Right lobe of liver (tissue), 6 donors: ENCODE results near the gene KRTAP2-4. TPM values are rescaled to one million over a fixed set of nuclear protein-coding genes. Genes with fewer than 3 reads are reported as not detected.
"Not testable (repeated sequence)": the region's sequence is repeated elsewhere in the genome, so short reads cannot be mapped to it uniquely, and the experiment has no call there.

Source experiments
- ATAC-seq, 4 donors: fragments of 200-7000 bp; cut with Tn5 transposase; one replicate each; pipeline ENCODE4 v1.9.1; 2020; ENCODE audit warnings: mild to moderate bottlenecking in 4 of 4, moderate library complexity in 4 of 4
- DNase-seq, 3 donors: peaks; one replicate each; pipeline ENCODE4 v3.0.0-alpha.2; 2020
- H3K27ac ChIP-seq, 3 donors: fragments of 200-600 bp; one replicate each; pipeline ENCODE4 v1.8.0; 2022
- H3K27me3 ChIP-seq, 2 donors: fragments of 200-600 bp; one replicate each; pipeline ENCODE4 v1.8.0; 2022
- H3K36me3 ChIP-seq, 4 donors: fragments of 200-600 bp; sonication (generic) in 1 of 4; one replicate each; pipeline versions ENCODE4 v1.5.1 to v1.8.0; 2017 to 2022; ENCODE audit warnings: control low read depth in 1 of 4
- H3K4me1 ChIP-seq, 4 donors: fragments of 200-600 bp; sonication (generic) in 1 of 4; one replicate each; pipeline versions ENCODE4 v1.5.1 to v1.8.0; 2017 to 2022; ENCODE audit warnings: control low read depth in 1 of 4
- H3K4me3 ChIP-seq, 3 donors: fragments of 200-600 bp; one replicate each; pipeline ENCODE4 v1.8.0; 2022
- H3K9me3 ChIP-seq, 4 donors: fragments of 200-600 bp; sonication (generic) in 1 of 4; one replicate each; pipeline versions ENCODE4 v1.5.1 to v1.8.0; 2017 to 2022; ENCODE audit warnings: control low read depth in 1 of 4
- CTCF ChIP-seq, 4 donors: fragments of 200-600 bp in 3 of 4; fragments of 450-650 bp in 1 of 4; IDR thresholded peaks; one replicate each; pipeline versions ENCODE4 v1.5.1 to v1.8.0; 2016 to 2022; ENCODE audit warnings: antibody characterized with exemption in 4 of 4, mild to moderate bottlenecking in 2 of 4
- POLR2A ChIP-seq: fragments of 450-650 bp; IDR thresholded peaks from one replicate; pipeline ENCODE4 v1.6.1; 2017; ENCODE audit warnings: antibody characterized with exemption, mild to moderate bottlenecking
- WGBS: methylation state at CpG from one replicate; pipeline ENCODE4 v1.1.6; 2018; ENCODE audit warnings: low coverage, low lambda C conversion rate; ENCODE audit not compliant: insufficient coverage; ENCODE audit errors: missing lambda C conversion rate; 5-methylcytosine and 5-hydroxymethylcytosine counted together
- intact Hi-C, 2 donors: fragments of 100-400 bp; cut with DNase I; formaldehyde crosslinking; loops; one replicate each; pipeline versions ENCODE4 v1.11.2 to v1.14.1; 2022
- total RNA-seq, 6 experiments: library from RNA; depleted of rRNA in 2 of 6; stranded (reverse); fragments of >200 nt in 2 of 6; fragmentation: NEBNext Ultra II Directional in 3 of 6; extraction: Animal tissue kit (Norgen Biotek cat#: 25700) in 3 of 6; gene quantifications; one replicate each; pipeline versions ENCODE4 v1.1.0 to v1.2.4, GENCODE V29; 2016 to 2023
- donor health status: DM: no; HTN: yes; CAD: no.
- donor health status: DM: no; HTN: no; CAD: no.
- donor health status: DM: no; HTN: no; CAD: no.
- donor health status: DM: no; HTN: yes; CAD: no.
- donor health status: DM: no; HTN: yes; CAD: no.

Gene KRTAP2-4
- total RNA-seq, 6 experiments from 2014 or later = not detected

GRCh38 chr17:41064301-41064700 is 1.4 kb downstream of the KRTAP2-4 start:
- DNase-seq (no peak), ATAC-seq (no peak)
- no peaks in the 10 kb centered on the region for H3K9me3 ChIP-seq
- TF ChIP-seq POLR2A = no peak
- no peak for TF ChIP-seq CTCF (IDR thresholded peaks at IDR 0.05)
- no peaks in the 10 kb centered on the region for H3K4me1 ChIP-seq
- H3K36me3 ChIP-seq = no peaks in the 10 kb centered on the region
- H3K27ac ChIP-seq = no peak overlapping the region
- H3K27me3 ChIP-seq = peaks cover 0 to 5% of the 10 kb centered on the region in 2 donors
- intact Hi-C loops = no loop called here
- 59% methylated on average over 1 of the region's 1 CpG for WGBS
- H3K4me3 ChIP-seq = no peak overlapping the region

GRCh38 chr17:41063449-41063848 is 2.2 kb downstream of the KRTAP2-4 start:
- ATAC-seq (no peak), DNase-seq (no peak)
- Histone ChIP-seq H3K27me3 (peaks cover 0 to 5% of the 10 kb centered on the region in 2 donors), H3K9me3 (no peaks in the 10 kb centered on the region), H3K27ac (no peak overlapping the region), H3K4me1 (no peaks in the 10 kb centered on the region), H3K4me3 (no peak overlapping the region), H3K36me3 (no peaks in the 10 kb centered on the region)
- 54% methylated on average over 4 of the region's 4 CpGs for WGBS
- intact Hi-C loops = no loop called here
- TF ChIP-seq CTCF (IDR thresholded peaks at IDR 0.05) = no peak
- TF ChIP-seq POLR2A = no peak

- peaks cover 0 to 5% of the 10 kb centered on the region in 2 donors for H3K27me3 ChIP-seq
- DNase-seq = no peak
- TF ChIP-seq POLR2A = no peak
- no peak for TF ChIP-seq CTCF (IDR thresholded peaks at IDR 0.05)
- H3K27ac ChIP-seq = no peak overlapping the region
- H3K9me3 ChIP-seq = no peaks in the 10 kb centered on the region
- H3K36me3 ChIP-seq = no peaks in the 10 kb centered on the region
- no peak overlapping the region for H3K4me3 ChIP-seq
- intact Hi-C loops = no loop called here
- 60% methylated on average over 1 of the region's 1 CpG for WGBS
- no peak for ATAC-seq
- H3K4me1 ChIP-seq = no peaks in the 10 kb centered on the region
Observed at GRCh38 chr17:41061964-41062363, 3.7 kb downstream of the KRTAP2-4 start.

- no peak for TF ChIP-seq CTCF (IDR thresholded peaks at IDR 0.05)
- TF ChIP-seq POLR2A = no peak
- DNase-seq = no peak
- peaks cover 0 to 5% of the 10 kb centered on the region in 2 donors for H3K27me3 ChIP-seq
- intact Hi-C loops = no loop called here
- no peaks in the 10 kb centered on the region for H3K4me1 ChIP-seq
- no peak for ATAC-seq
- no peak within 1 kb of the TSS for H3K4me3 ChIP-seq
- no peak within 1 kb of the TSS for H3K27ac ChIP-seq
- whole genome bisulfite sequencing = 54% methylated on average over 6 of the region's 6 CpGs
- H3K9me3 ChIP-seq = no peaks in the 10 kb centered on the region
- no peaks in the 10 kb centered on the region for H3K36me3 ChIP-seq
Observed at GRCh38 chr17:41060052-41060604, 5.6 kb downstream of the KRTAP2-4 start, which contains the start of gene KRTAP2-3. KRTAP2-3 (minus strand) TSS chr17:41060114; CDS start chr17:41060050, 64 bp downstream.

- WGBS = 18% methylated on average over 5 of the region's 31 CpGs
Observed at GRCh38 chr17:41059276-41060051, 6.2 kb downstream of the KRTAP2-4 start.

More at GRCh38 chr17:41059276-41060051, 6.2 kb downstream of the KRTAP2-4 start:
- H3K27ac ChIP-seq, DNase-seq, H3K4me1 ChIP-seq, H3K27me3 ChIP-seq, H3K4me3 ChIP-seq, intact Hi-C loops, H3K36me3 ChIP-seq, H3K9me3 ChIP-seq: not testable (repeated sequence)
- peak in 1 of 4 donors; percentile 17 for ATAC-seq
